D721Med (cell line): ENCODE results near the gene SYT3.

Source experiments
- DNase-seq: peaks from one replicate; pipeline ENCODE4 v3.0.0; 2011; ENCODE audit warnings: low spot score; ENCODE audit not compliant: insufficient read length
- FAIRE-seq: peaks from 2 replicates; lab custom pipeline; 2011; peaks lifted over from hg19 to GRCh38; lab: Jason Lieb, UNC
- CTCF ChIP-seq: IDR thresholded peaks from 2 replicates; pipeline ENCODE4 v1.5.1; 2012; ENCODE audit warnings: mild to moderate bottlenecking, control low read depth; ENCODE audit not compliant: insufficient read depth; ENCODE audit errors: missing control alignments

The SYT3 gene

GRCh38 chr19:50657222-50657669 lies 17.6 kb upstream of the SYT3 start:
- FAIRE-seq, result no peak
- TF ChIP-seq CTCF, result no peak
- DNase-seq, result no peak

- DNase-seq, result no peak
- TF ChIP-seq CTCF, result no peak
These were observed 15.2 kb upstream of the SYT3 start for GRCh38 chr19:50654882-50655281.

GRCh38 chr19:50652722-50653121 lies 13.0 kb upstream of the SYT3 start:
- FAIRE-seq (no peak), DNase-seq (no peak)
- TF ChIP-seq CTCF, result no peak

More at GRCh38 chr19:50654882-50655281, 15.2 kb upstream of the SYT3 start:
- no peak for FAIRE-seq

GRCh38 chr19:50651174-50651573 lies 11.5 kb upstream of the SYT3 start:
- FAIRE-seq (no peak), DNase-seq (no peak)
- no peak for TF ChIP-seq CTCF

- no peak for TF ChIP-seq CTCF
- FAIRE-seq (no peak), DNase-seq (no peak)
These were observed 10.0 kb upstream of the SYT3 start, which contains the start of gene C19orf81 for GRCh38 chr19:50649433-50650391. TSS of gene C19orf81 (plus strand) at chr19:50649445. CDS start at chr19:50649445, 0 bp downstream.

GRCh38 chr19:50648659-50649058 lies 9.0 kb upstream of the SYT3 start:
- DNase-seq, result no peak
- FAIRE-seq, result no peak
- TF ChIP-seq CTCF, result no peak
